Endothelial cell of hepatic sinusoid (primary cell): Measurements from ENCODE around the gene FXYD5.
"Not testable (repeated sequence)": the region's sequence is repeated elsewhere in the genome, so short reads cannot be mapped to it uniquely, and the experiment has no call there.

Source experiments
- in situ Hi-C: cut with HindIII; loops from 2 replicates; pipeline ENCODE4 v1.10.0; 2017; ENCODE audit warnings: low sequenced_read_pairs

Gene FXYD5

GRCh38 chr19:35119091-35119490 lies 35.4 kb upstream of the FXYD5 start:
- in situ Hi-C loops = loop anchor here (5.0 to 10.0 kb wide), 3 partner anchors 67 to 214 kb away; no protein-coding TSS in a partner anchor

- in situ Hi-C loops = loop anchor here (5.0 to 10.0 kb wide), 3 partner anchors 67 to 215 kb away; no protein-coding TSS in a partner anchor
Measured at GRCh38 chr19:35119578-35120155, 34.9 kb upstream of the FXYD5 start.

GRCh38 chr19:35120492-35120891 lies 34.0 kb upstream of the FXYD5 start:
- in situ Hi-C loops = no loop called here

DNA sequence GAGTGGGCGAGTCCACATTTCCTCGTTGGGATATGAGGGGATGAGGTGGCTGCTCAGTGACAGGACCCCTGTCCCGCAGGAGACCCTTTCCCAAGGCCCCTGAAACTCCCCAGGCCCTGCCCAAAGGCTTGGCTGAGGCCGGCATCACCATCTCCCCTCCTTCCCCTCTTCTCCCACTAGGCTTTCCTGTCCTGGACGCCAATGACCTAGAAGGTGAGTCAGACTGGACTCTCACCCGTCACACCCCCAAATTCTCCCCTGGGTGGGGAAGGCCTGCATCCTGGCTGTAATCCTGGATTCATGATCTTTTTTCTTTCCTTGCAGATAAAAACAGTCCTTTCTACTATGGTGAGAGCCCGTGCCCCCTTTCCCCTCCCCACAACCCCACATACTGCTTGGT lies 33.6 kb upstream of the FXYD5 start:
- in situ Hi-C loops = no loop called here

DNA sequence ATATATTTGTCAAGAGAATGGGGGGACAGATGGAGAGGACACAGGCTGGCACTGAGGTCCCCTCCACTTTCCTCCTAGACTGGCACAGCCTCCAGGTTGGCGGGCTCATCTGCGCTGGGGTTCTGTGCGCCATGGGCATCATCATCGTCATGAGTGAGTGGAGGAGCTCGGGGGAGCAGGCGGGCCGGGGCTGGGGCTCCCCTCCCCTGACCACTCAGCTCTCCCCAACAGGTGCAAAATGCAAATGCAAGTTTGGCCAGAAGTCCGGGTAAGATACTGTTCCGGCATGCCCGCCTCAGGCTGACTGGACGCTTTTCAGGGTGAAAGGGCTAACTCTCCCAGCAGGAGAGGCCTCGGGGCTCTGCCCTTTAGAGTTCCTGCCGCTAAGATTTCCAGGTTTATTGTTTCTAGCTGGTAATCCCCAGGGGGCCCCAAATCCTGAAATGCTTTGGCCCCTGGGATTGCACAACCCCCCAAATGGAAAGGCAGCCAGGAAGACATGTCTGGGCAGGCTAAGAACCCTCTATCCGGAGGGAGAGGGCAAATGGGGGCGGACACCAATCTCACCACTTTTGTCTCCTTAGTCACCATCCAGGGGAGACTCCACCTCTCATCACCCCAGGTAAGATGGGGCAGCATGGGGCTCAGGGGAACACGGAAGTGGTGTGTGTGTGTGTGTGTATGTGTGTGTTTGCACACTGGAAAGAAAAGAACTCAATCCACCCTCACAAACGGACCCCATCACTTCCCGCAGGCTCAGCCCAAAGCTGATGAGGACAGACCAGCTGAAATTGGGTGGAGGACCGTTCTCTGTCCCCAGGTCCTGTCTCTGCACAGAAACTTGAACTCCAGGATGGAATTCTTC lies 31.6 kb upstream of the FXYD5 start:
- in situ Hi-C loops = no loop called here

DNA sequence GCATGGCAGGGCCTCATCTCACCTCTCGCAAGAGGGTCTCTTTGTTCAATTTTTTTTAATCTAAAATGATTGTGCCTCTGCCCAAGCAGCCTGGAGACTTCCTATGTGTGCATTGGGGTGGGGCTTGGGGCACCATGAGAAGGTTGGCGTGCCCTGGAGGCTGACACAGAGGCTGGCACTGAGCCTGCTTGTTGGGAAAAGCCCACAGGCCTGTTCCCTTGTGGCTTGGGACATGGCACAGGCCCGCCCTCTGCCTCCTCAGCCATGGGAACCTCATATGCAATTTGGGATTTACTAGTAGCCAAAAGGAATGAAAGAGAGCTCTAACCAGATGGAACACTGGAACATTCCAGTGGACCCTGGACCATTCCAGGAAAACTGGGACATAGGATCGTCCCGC lies 31.0 kb upstream of the FXYD5 start:
- in situ Hi-C loops = no loop called here

DNA sequence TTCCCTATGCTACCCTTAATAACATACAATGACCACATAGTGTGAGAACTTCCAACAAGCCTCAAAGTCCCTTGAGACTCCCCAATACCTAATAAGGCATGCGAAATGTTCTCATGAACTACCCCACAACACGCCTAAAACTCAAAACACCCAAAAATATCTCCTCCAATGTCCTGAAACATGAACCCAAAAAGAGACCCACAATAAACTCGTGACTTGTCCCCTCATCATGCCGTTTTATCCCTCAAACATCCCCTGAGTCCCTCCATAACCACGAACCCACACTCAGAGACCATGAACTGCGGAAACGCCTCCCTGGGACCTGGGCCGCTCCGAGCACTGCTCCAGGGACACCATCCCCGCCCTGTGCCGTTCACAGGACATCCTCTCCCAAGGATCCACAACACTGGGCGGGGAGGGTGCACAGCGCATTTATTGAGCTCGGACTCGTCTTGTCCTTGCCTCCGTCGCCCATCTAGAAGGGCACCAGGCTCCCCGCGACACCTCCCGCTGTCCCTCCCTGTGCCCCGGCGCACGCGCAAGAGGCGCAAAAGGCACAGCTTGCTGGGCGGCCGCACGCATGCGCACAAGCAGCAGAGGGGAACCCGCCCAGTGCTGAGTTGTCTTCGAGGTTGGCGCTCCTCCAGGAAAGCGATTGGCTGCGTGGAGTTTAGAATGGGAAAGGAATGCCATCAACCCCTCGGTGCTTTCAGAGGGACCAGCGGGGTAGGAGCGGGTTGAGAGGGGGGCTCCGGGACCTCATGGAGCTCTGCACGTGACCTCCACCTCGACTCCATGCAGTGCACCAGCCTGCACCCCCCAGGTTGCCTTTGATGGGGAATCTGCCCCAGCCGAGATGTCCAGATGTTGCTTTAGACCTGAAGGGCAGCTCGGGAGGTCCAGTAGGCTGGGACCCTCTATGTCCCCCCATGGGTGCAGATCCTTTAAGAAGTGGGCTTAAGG lies 30.2 kb upstream of the FXYD5 start:
- in situ Hi-C loops = no loop called here

DNA sequence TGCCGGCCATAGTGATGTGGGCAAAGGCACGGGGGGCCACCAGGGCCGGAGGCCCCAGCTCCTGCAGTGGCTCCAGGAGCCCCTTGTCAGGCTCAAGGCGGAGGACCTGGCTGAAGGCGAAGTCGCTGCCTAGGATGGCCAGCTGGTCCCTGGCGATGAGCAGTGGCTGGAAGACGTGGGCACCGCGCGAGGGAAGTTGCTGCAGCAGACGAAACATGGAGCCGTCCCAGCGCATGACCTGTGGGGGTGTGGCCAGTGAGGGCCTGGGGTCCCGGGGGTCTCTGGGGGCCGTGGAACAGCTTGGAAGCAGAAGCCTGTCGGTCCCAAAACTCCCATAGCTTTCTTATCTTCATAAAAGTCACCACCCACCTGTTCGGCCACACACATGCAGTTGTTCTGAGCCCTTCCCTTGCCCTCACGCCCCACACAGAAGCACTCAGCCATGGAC lies 29.2 kb upstream of the FXYD5 start:
- in situ Hi-C loops = no loop called here

DNA sequence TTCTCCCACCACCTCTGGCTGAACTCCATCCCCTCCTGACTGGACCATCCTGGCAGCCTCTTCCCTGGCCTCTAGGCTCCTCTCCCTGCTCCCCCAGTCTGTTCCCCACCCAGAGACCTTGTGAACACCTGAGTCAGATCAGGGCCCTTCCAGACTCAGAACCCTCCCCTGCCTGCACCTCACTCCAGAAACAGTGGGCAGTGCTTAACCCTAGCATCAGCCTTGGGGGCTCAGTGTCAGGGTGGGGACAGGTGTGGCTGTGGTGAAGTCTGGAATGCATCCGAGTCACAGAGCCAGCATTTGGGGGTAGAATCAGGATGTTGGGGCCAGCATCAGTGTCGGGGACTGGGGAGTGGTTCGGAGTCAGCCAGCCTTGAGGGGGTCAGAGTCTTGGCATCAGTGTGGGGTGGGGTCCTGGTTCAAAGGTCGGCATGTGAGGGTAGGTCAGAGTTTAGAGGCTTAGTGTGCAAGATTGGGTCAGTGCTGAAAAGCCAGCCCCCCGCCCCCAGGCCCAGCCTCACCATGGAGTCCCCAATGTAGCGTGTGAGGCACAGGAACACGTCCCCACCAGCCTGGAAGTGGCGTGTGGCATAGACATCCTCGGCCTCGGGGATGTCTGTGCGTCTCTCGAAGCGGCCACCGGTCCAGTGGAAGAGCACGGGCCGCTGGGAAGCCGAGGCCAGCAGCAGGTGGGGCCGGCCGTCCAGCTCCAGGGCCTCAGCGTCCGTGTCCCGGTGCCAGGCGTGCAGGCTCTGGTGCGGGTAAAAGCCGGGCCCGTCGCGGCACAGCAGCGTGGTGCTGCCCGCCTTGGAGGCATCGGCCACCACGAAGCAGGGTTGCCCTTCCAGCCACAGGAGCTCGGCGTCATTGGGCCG lies 28.5 kb upstream of the FXYD5 start:
- in situ Hi-C loops = no loop called here

DNA sequence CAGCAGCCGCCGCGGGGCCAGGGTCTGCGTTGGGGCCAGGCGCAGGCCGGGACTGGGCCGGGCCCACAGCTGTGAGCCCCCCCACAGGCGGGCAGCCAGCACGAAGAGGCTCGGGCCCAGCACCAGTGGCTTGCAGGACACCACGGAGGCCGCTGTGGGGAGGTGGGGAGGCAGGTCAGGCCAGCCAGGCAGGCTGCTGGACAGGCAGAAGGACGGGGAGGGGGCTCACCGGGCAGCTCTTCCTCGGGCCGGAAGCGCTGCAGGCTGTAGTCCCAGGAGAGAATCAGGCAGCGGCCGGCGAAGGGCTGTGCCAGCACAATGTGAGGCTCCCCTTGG lies 27.9 kb upstream of the FXYD5 start:
- in situ Hi-C loops = no loop called here

- in situ Hi-C loops = no loop called here
Measured at GRCh38 chr19:35127871-35128270, 26.7 kb upstream of the FXYD5 start.

DNA sequence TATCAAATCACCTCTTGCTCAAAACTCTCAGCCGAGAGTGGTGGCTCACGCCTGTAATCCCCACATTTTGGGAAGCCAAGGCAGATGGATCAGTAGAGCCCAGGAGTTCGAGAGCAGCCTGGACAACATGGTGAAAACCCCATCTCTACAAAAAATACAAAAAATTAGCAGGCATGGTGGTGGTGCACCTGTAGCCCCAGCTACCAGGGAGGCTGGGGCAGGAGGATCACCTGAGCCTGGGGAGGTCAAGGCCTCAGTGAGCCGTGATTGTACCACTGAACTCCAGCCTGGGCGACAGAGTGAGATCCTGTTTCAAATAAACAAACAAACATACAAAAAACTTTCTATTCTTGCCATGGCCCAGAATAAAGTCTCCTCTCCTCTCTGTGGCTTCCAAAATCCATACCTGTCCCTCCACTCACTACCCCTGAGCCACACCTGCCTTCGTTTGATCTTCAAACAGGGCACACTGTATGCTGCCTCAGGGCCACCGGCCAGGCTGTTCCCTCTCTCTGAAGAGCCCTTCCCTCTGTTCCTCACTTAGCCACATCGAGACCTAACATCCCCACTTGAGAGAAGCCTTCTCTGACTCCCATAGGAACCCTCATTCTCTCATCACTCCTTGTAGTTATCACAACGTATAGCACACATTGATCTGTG lies 26.0 kb upstream of the FXYD5 start:
- in situ Hi-C loops = no loop called here

GRCh38 chr19:35129724-35130274 lies 24.7 kb upstream of the FXYD5 start:
- in situ Hi-C loops = not testable (repeated sequence)

- in situ Hi-C loops = no loop called here
Measured at GRCh38 chr19:35130761-35131720, 23.5 kb upstream of the FXYD5 start.

- in situ Hi-C loops = no loop called here
Measured at GRCh38 chr19:35132254-35132653, 22.3 kb upstream of the FXYD5 start.

- in situ Hi-C loops = no loop called here
Measured at GRCh38 chr19:35133826-35134225, 20.7 kb upstream of the FXYD5 start.

- in situ Hi-C loops = no loop called here
Measured at GRCh38 chr19:35134601-35135242, 19.8 kb upstream of the FXYD5 start, which contains the start of gene LGI4. LGI4 (minus strand) TSS chr19:35135059; CDS start chr19:35134680, 379 bp downstream.
